ENCODE data around the gene MMP26. TPM values are rescaled to one million over a fixed set of nuclear protein-coding genes. Genes with fewer than 3 reads are reported as not detected.
A peak's percentile ranks its signal among the peaks of the same experiment; 100 is the strongest.

Gene MMP26
- not detected in 2 replicates for total RNA-seq

- H3K4me3 ChIP-seq (ENCODE audit: low read depth, low read length), result no peak within 1 kb of the TSS
- peak; percentile 6 for DNase-seq (ENCODE audit: low read depth)
- TF ChIP-seq CTCF (conservative IDR thresholded peaks at IDR 0.05; ENCODE audit: low read depth, low read length), result no peak
These were observed at the start of gene MMP26 for GRCh38 chr11:4704054-4704789. TSS of gene MMP26 (plus strand) at chr11:4704784.

- TF ChIP-seq CTCF (conservative IDR thresholded peaks at IDR 0.05; ENCODE audit: low read depth, low read length), result no peak
- no peak for DNase-seq (ENCODE audit: low read depth)
- no peak overlapping the region for H3K4me3 ChIP-seq (ENCODE audit: low read depth, low read length)
These were observed 45.7 kb upstream of the MMP26 start for GRCh38 chr11:4658629-4659445.

DNA sequence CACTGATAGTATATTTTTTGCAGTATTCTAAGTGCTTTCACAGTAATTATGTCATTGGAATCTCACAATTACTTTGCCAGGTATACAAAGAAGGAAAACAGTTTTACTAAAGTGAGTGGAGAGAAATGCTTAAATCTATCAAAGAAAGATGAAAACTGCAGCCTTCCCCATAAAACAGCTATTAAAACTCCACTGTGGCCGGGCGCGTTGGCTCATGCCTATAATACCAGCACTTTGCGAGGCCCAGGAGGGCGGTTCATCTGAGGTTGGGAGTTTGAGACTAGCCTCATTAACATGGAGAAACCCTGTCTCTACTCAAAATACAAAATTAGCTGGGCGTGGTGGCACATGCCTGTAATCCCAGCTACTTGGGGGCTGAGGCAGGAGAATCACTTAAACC, 41.7 kb upstream of the MMP26 start:
- DNase-seq (ENCODE audit: low read depth), result no peak

GRCh38 chr11:4664183-4664582, 40.4 kb upstream of the MMP26 start:
- TF ChIP-seq CTCF (conservative IDR thresholded peaks at IDR 0.05; ENCODE audit: low read depth, low read length), result no peak
- DNase-seq (ENCODE audit: low read depth), result no peak
- H3K4me3 ChIP-seq (ENCODE audit: low read depth, low read length), result no peak overlapping the region

More for the DNA sequence above, 41.7 kb upstream of the MMP26 start:
- no peak for TF ChIP-seq CTCF (conservative IDR thresholded peaks at IDR 0.05; ENCODE audit: low read depth, low read length)
- H3K4me3 ChIP-seq (ENCODE audit: low read depth, low read length), result no peak overlapping the region

DNA sequence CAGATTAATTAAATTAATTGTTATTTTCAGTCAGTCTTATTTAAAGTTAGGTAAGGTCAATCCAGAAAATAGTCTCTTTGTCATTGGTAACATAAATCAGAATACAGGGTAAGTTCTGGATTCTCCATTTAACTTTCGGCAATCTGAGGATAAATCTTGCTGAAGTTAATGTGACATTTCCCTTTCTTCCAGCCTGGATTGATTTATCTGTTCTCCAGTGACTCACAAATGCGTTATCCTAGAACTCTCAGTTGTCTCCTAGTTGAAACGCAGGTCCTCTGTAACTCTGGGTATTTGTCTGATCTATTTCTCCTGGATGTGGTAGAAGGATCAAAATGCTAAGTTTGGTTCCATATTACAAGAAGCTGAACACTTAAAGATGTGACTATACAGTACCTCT, 39.8 kb upstream of the MMP26 start:
- no peak for DNase-seq (ENCODE audit: low read depth)
- no peak for TF ChIP-seq CTCF (conservative IDR thresholded peaks at IDR 0.05; ENCODE audit: low read depth, low read length)
- H3K4me3 ChIP-seq (ENCODE audit: low read depth, low read length), result no peak overlapping the region

DNA sequence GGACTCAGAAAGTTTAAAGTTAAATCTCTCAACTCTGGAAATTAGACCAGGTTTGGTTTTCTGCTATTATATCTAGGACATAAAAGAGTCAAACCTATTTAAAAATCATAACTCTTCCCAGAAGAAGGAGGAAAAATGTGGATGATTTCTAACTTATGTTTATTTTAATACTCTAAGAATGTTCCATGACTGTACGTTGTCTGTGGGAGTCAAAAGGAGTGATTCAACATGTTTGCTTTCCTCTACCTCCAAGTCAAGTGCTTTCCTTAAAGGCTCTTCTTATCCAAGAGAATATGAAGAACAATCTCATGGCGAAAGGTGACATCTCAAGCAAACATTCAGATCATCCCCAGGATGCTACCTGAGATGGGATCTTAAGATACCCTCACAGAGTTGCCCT, 39.2 kb upstream of the MMP26 start:
- no peak for DNase-seq (ENCODE audit: low read depth)
- H3K4me3 ChIP-seq (ENCODE audit: low read depth, low read length), result no peak overlapping the region
- no peak for TF ChIP-seq CTCF (conservative IDR thresholded peaks at IDR 0.05; ENCODE audit: low read depth, low read length)

All from epithelial cell of proximal tubule (primary cell).